Measurements from ENCODE around the gene KCNMA1. TPM values are rescaled to one million over a fixed set of nuclear protein-coding genes. Genes with fewer than 3 reads are reported as not detected.

The KCNMA1 gene
- total RNA-seq, 1 donor from 2014 or later = 41.3 TPM

DNA sequence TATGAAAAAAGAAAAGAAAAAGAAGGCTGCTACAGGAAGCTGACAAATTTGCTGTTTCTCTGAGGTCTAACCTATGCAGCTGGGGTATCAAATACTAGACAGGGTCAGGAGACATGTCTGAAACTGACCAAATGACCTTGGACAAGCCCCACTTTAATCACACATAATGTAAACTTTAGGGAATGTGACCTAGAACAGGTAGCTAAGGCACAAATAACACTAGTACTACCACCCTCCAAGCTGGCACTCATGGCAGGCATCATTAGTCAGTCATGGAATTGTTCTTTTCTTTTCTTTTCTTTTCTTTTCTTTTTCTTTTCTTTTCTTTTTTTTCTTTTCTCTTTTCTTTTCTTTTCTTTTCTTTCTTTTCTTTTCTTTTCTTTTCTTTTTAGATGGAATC, 250.4 kb downstream of the KCNMA1 start:
- TF ChIP-seq, protein P1, sequence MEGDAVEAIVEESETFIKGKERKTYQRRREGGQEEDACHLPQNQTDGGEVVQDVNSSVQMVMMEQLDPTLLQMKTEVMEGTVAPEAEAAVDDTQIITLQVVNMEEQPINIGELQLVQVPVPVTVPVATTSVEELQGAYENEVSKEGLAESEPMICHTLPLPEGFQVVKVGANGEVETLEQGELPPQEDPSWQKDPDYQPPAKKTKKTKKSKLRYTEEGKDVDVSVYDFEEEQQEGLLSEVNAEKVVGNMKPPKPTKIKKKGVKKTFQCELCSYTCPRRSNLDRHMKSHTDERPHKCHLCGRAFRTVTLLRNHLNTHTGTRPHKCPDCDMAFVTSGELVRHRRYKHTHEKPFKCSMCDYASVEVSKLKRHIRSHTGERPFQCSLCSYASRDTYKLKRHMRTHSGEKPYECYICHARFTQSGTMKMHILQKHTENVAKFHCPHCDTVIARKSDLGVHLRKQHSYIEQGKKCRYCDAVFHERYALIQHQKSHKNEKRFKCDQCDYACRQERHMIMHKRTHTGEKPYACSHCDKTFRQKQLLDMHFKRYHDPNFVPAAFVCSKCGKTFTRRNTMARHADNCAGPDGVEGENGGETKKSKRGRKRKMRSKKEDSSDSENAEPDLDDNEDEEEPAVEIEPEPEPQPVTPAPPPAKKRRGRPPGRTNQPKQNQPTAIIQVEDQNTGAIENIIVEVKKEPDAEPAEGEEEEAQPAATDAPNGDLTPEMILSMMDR (IDR thresholded peaks at IDR 0.05) = no peak
- H3K4me1 ChIP-seq = peaks cover 6% of the 10 kb centered on the region
- H3K9me3 ChIP-seq = no peaks in the 10 kb centered on the region
- no peaks in the 10 kb centered on the region for H3K36me3 ChIP-seq
- no peak for DNase-seq
- H3K27me3 ChIP-seq (ENCODE audit: low read depth) = no peaks in the 10 kb centered on the region
- H3K27ac ChIP-seq = no peak overlapping the region
- ATAC-seq = no peak
- intact Hi-C loops (cut with DNase I) = no loop called here
- no peak overlapping the region for H3K4me3 ChIP-seq

DNA sequence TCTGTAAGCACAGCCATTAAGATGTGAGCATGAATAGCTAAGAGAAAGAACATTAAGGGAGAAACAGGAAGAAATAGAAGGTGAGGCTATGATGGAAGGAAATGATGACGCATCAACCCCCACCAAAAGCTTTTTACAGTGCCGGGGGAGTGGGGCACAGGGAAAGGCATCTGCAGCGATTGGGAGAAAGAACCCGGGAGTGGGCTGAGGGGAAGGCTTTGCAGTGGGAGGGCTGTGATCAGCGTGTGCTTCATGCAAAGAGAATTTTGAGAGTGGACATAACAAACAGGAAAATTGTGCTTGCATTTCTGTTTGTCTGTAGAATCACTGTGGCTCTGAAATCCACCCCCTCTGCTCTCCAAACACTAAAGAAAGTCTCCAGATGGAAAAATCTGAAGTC, 250.8 kb downstream of the KCNMA1 start:
- TF ChIP-seq, protein P1 (IDR thresholded peaks at IDR 0.05) = no peak
- Histone ChIP-seq H3K27ac (no peak overlapping the region), H3K4me1 (peaks cover 4% of the 10 kb centered on the region), H3K4me3 (no peak overlapping the region), H3K27me3 (ENCODE audit: low read depth) (no peaks in the 10 kb centered on the region), H3K9me3 (no peaks in the 10 kb centered on the region), H3K36me3 (no peaks in the 10 kb centered on the region)
- ATAC-seq = no peak
- DNase-seq = no peak
- intact Hi-C loops (cut with DNase I) = no loop called here

DNA sequence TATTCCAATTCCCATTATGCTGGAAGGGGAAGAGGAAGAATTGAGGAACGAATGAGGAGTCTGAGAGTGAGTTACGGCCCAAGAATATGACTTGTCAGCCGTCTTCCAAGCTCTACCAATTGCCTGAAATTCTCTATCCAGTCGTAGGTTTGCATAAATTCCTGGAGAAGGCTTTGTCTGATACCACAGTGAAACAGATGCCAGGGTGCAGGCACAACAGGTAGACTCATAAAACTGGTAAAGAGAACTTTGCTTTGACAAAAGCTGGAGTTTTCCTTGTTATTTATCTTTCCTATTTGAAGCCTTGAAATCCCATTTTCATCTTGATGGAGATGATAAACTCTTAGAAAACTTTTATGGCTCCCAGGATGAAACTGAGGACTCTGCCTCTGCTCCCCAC, 251.2 kb downstream of the KCNMA1 start:
- H3K9me3 ChIP-seq = no peaks in the 10 kb centered on the region
- no peak overlapping the region for H3K27ac ChIP-seq
- DNase-seq = no peak
- no peak overlapping the region for H3K4me3 ChIP-seq
- no peaks in the 10 kb centered on the region for H3K4me1 ChIP-seq
- no peak for ATAC-seq
- intact Hi-C loops (cut with DNase I) = no loop called here
- no peaks in the 10 kb centered on the region for H3K27me3 ChIP-seq (ENCODE audit: low read depth)
- no peaks in the 10 kb centered on the region for H3K36me3 ChIP-seq
- TF ChIP-seq, protein P1 (IDR thresholded peaks at IDR 0.05) = no peak

DNA sequence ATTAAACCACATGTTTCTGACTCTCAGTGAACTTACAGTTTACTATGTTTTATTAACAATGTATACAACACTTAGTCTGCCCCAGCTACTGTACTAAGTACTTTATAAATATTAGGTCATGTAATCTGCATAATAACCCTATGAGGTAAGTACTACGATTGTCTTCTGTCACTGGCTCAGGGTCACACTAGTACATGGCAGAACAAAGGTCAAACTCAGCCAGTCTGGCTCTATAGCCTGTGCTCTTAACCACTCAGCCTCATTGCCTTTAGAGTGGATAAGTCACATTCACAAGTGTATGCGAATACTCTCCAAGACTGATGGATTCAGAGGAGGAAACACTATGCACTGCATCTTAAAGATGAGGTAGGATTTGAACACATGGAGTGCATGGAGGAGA, 252.3 kb downstream of the KCNMA1 start:
- intact Hi-C loops (cut with DNase I) = no loop called here
- Histone ChIP-seq H3K4me3 (no peak overlapping the region), H3K4me1 (no peaks in the 10 kb centered on the region), H3K9me3 (no peaks in the 10 kb centered on the region), H3K36me3 (no peaks in the 10 kb centered on the region), H3K27me3 (ENCODE audit: low read depth) (no peaks in the 10 kb centered on the region), H3K27ac (no peak overlapping the region)
- DNase-seq = no peak
- TF ChIP-seq, protein P1 (IDR thresholded peaks at IDR 0.05) = no peak
- ATAC-seq = no peak

DNA sequence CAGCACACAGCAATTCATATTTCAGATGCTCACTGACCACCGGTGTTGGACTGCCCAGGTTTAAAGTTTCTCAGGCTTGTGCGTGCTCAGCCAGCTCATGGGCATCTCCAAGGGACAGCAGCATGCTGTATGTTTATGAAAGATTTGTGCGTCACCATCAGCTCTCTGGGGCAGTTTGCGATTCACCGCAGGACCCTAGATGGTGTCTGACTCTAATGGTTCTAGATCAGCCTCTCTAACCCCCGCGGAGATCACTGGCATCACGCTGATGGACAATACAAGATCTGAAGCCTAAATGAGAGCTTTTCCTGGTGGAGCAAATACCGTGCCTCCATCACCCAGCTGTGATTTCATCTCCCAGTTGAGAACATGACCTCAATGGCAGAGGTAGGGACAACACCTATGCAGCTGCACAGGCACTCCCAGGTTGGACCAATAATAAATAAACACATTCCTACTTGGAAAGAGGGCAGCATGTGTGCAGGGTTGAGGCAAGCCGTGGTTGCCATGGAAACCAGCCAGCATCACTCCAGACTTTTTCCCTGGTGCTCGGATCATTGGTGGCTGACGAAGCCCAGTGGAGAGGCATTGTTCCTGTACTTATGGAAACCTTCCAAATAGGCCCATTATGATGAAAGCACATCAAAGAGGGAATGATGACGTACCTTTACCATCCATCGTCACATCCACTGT, 253.6 kb downstream of the KCNMA1 start:
- Histone ChIP-seq H3K4me3 (no peak overlapping the region), H3K9me3 (no peaks in the 10 kb centered on the region), H3K36me3 (no peaks in the 10 kb centered on the region), H3K27ac (no peak overlapping the region), H3K4me1 (no peaks in the 10 kb centered on the region), H3K27me3 (ENCODE audit: low read depth) (no peaks in the 10 kb centered on the region)
- no peak for DNase-seq
- ATAC-seq = no peak
- TF ChIP-seq, protein P1 (IDR thresholded peaks at IDR 0.05) = no peak
- intact Hi-C loops (cut with DNase I) = no loop called here
